ENCODE measurements around the gene CRMP1. TPM values are rescaled to one million over a fixed set of nuclear protein-coding genes. Genes with fewer than 3 reads are reported as not detected.

Gene CRMP1
- total RNA-seq, 1 donor from 2014 or later = 1.9 TPM

GRCh38 chr4:5776510-5776909, 116.4 kb downstream of the CRMP1 start:
- Histone ChIP-seq H3K4me3 (no peak overlapping the region), H3K4me1 (no peaks in the 10 kb centered on the region), H3K36me3 (peaks cover 4 to 6% of the 10 kb centered on the region in 2 donors), H3K27ac (no peak overlapping the region), H3K27me3 (no peaks in the 10 kb centered on the region), H3K9me3 (peaks cover 0 to 16% of the 10 kb centered on the region in 2 donors)
- DNase-seq (ENCODE audit: low spot score in 2 of 2) = no peak
- intact Hi-C loops (cut with DNase I) = no loop called here
- TF ChIP-seq, protein P1, sequence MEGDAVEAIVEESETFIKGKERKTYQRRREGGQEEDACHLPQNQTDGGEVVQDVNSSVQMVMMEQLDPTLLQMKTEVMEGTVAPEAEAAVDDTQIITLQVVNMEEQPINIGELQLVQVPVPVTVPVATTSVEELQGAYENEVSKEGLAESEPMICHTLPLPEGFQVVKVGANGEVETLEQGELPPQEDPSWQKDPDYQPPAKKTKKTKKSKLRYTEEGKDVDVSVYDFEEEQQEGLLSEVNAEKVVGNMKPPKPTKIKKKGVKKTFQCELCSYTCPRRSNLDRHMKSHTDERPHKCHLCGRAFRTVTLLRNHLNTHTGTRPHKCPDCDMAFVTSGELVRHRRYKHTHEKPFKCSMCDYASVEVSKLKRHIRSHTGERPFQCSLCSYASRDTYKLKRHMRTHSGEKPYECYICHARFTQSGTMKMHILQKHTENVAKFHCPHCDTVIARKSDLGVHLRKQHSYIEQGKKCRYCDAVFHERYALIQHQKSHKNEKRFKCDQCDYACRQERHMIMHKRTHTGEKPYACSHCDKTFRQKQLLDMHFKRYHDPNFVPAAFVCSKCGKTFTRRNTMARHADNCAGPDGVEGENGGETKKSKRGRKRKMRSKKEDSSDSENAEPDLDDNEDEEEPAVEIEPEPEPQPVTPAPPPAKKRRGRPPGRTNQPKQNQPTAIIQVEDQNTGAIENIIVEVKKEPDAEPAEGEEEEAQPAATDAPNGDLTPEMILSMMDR (IDR thresholded peaks at IDR 0.05) = no peak

DNA sequence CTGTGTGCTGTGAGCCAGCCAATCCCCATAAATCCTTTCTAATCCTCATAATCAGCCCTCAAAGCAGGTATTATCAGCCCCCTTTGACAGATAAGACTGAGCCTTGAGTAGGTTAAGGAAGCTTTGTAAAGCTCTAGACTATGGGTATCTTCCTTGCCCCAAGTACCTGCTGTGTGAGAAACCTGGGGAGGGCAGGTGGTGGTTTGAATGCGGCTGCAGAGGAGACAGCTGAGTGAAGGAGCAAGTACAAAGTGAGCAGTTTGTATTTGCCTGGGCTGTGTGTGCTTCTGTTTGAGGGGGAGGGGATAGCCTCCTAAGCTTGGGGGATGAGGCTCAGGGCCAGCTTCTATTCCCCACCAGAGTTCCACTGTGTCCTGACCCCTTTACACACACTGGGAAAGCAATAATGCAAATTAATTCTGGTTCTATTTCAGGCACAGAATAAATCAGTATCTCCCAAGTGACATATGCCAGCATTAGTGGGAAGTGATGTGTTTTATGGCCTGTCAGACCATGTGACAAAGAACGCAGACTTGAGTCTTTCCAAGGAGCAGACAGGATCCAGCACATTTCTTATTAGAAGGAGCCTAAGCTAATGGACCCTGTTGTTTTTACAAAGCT, 118.4 kb downstream of the CRMP1 start:
- Histone ChIP-seq H3K9me3 (peaks cover 0 to 16% of the 10 kb centered on the region in 2 donors), H3K36me3 (peaks cover 4 to 13% of the 10 kb centered on the region in 2 donors), H3K27me3 (no peaks in the 10 kb centered on the region), H3K4me3 (no peak overlapping the region), H3K4me1 (no peaks in the 10 kb centered on the region), H3K27ac (peak overlapping the region in 1 of 2 donors; percentile 39)
- intact Hi-C loops (cut with DNase I) = no loop called here
- TF ChIP-seq, protein P1 (IDR thresholded peaks at IDR 0.05) = no peak
- DNase-seq (ENCODE audit: low spot score in 2 of 2) = no peak

DNA sequence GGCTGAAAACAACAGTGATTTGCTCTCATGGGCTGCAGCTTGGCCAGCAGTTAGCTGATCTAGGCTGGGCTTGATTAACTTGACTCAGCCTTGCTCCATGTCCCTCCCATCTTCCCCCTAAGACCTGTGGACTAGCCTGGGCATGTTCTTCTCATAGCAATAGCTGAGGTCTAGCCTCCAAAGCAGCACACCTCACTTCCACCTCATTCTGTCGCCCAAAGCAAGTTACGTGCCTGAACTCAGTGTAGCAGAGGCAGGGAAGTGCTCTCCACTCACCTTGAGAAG, 119.7 kb downstream of the CRMP1 start:
- peaks cover 4 to 16% of the 10 kb centered on the region in 2 donors for H3K36me3 ChIP-seq
- intact Hi-C loops (cut with DNase I) = no loop called here

GRCh38 chr4:5772528-5773270, 120.2 kb downstream of the CRMP1 start:
- intact Hi-C loops (cut with DNase I) = no loop called here
- Histone ChIP-seq H3K9me3 (peaks cover 0 to 16% of the 10 kb centered on the region in 2 donors), H3K4me1 (no peaks in the 10 kb centered on the region), H3K27me3 (no peaks in the 10 kb centered on the region), H3K27ac (no peak overlapping the region), H3K4me3 (no peak overlapping the region), H3K36me3 (peaks cover 4 to 18% of the 10 kb centered on the region in 2 donors)
- no peak for DNase-seq (ENCODE audit: low spot score in 2 of 2)
- TF ChIP-seq, protein P1 (IDR thresholded peaks at IDR 0.05) = no peak

More for the DNA sequence above, 119.7 kb downstream of the CRMP1 start:
- DNase-seq (ENCODE audit: low spot score in 2 of 2) = no peak
- H3K4me3 ChIP-seq = no peak overlapping the region
- H3K27me3 ChIP-seq = no peaks in the 10 kb centered on the region
- H3K9me3 ChIP-seq = peaks cover 0 to 16% of the 10 kb centered on the region in 2 donors
- H3K4me1 ChIP-seq = no peaks in the 10 kb centered on the region
- H3K27ac ChIP-seq = no peak overlapping the region
- TF ChIP-seq, protein P1 (IDR thresholded peaks at IDR 0.05) = no peak

Other genes starting within 250 kb of the CRMP1 start
- 5.7 TPM for gene EVC2, start 184.5 kb downstream of the CRMP1 start, total RNA-seq
- gene EVC, start 181.9 kb downstream of the CRMP1 start, total RNA-seq = 39.3 TPM
- gene C4orf50, start 125.3 kb upstream of the CRMP1 start, total RNA-seq = not detected

Measured in ascending aorta (tissue), 2 donors.